ENCODE data around the gene CCR9.

The CCR9 gene

GRCh38 chr3:45872569-45872968 is 13.8 kb upstream of the CCR9 start:
- DNase-seq (ENCODE audit: low spot score), result no peak
- TF ChIP-seq, protein P1, sequence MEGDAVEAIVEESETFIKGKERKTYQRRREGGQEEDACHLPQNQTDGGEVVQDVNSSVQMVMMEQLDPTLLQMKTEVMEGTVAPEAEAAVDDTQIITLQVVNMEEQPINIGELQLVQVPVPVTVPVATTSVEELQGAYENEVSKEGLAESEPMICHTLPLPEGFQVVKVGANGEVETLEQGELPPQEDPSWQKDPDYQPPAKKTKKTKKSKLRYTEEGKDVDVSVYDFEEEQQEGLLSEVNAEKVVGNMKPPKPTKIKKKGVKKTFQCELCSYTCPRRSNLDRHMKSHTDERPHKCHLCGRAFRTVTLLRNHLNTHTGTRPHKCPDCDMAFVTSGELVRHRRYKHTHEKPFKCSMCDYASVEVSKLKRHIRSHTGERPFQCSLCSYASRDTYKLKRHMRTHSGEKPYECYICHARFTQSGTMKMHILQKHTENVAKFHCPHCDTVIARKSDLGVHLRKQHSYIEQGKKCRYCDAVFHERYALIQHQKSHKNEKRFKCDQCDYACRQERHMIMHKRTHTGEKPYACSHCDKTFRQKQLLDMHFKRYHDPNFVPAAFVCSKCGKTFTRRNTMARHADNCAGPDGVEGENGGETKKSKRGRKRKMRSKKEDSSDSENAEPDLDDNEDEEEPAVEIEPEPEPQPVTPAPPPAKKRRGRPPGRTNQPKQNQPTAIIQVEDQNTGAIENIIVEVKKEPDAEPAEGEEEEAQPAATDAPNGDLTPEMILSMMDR (IDR thresholded peaks at IDR 0.05), result no peak
- Histone ChIP-seq H3K27ac (no peak overlapping the region), H3K4me3 (no peak overlapping the region)

GRCh38 chr3:45873036-45873435 is 13.3 kb upstream of the CCR9 start:
- no peak overlapping the region for H3K27ac ChIP-seq
- H3K4me3 ChIP-seq, result no peak overlapping the region
- DNase-seq (ENCODE audit: low spot score), result no peak
- TF ChIP-seq, protein P1 (IDR thresholded peaks at IDR 0.05), result no peak

DNA sequence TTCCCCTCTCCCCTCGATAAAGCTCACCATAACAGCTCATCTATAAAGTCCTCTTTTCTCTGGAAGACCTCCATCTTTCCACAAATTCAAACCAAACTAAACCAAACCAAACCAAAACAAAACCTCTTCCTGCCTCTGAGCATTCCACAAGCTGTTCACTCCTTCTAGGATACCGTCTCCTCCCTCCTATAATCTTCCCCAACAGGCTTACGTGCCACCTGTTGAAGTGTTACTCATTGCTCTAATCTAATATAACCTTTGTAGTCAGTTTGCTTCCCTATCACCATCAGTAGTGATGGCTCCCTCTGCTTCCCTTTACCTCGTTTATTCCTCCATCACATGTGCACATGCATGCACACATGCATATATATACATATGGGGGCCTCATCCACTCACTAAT is 12.7 kb upstream of the CCR9 start:
- TF ChIP-seq, protein P1 (IDR thresholded peaks at IDR 0.05), result no peak
- Histone ChIP-seq H3K4me3 (no peak overlapping the region), H3K27ac (no peak overlapping the region)
- no peak for DNase-seq (ENCODE audit: low spot score)

DNA sequence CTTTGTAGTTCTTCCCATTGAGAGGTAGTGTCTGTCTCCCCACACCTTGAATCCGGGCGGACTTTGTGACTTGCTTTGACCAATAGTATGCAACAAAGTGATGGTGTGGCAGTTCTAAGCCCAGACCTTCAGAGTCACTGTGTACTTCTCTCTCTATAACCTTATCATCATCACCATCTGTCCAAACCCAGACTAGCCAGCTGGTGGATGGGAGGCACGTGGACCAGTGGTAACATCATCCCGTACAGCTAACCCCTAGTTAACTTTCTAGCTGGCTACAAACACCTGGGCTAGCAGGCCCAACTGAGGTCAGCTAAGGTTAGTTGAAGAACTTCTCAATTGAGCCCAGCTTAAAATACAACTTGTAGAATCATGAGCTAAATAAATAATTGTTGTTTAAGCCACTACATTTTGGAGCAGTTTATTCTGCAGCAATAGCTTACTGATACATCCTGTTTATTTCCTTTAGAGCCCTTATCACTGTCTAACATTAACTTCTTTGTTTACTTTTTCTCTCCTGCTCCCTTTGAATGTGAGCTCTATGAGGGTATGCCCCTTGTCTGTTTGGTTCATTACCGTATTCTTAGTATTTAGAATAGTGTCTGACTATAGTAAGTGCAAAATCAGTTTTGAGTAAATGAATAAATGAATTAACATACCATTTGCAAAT is 11.5 kb upstream of the CCR9 start:
- H3K4me3 ChIP-seq, result no peak overlapping the region
- DNase-seq (ENCODE audit: low spot score), result no peak
- TF ChIP-seq, protein P1 (IDR thresholded peaks at IDR 0.05), result no peak

GRCh38 chr3:45878124-45878523 is 8.2 kb upstream of the CCR9 start:
- Histone ChIP-seq H3K4me3 (no peak overlapping the region), H3K27ac (no peak overlapping the region)
- no peak for DNase-seq (ENCODE audit: low spot score)
- TF ChIP-seq, protein P1 (IDR thresholded peaks at IDR 0.05), result no peak

More for the DNA sequence above, 11.5 kb upstream of the CCR9 start:
- H3K27ac ChIP-seq, result no peak overlapping the region

- DNase-seq (ENCODE audit: low spot score), result no peak
- no peak overlapping the region for H3K4me3 ChIP-seq
- TF ChIP-seq, protein P1 (IDR thresholded peaks at IDR 0.05), result no peak
- no peak overlapping the region for H3K27ac ChIP-seq
Observed at GRCh38 chr3:45880725-45881077, 5.6 kb upstream of the CCR9 start.

All from coronary artery (tissue), 2 donors.